Activated T-helper 2 cell treated with anti-CD3 and anti-CD28 coated beads, Interferon-gamma antibody, Interleukin-2, Interleukin-4, amounts not matched to agents 10 μg/mL and 5 μg/mL and 100 μg/mL, durations not matched to agents 14 hours and 24 hours and 36 hours (primary cell): ENCODE measurements around the gene ENTPD6. TPM values are rescaled to one million over a fixed set of nuclear protein-coding genes. Genes with fewer than 3 reads are reported as not detected.
"Not testable (repeated sequence)": the region's sequence is repeated elsewhere in the genome, so short reads cannot be mapped to it uniquely, and the experiment has no call there.

Experiments used
- DNase-seq: peaks from one replicate; pipeline ENCODE4 v3.0.0; 2021; ENCODE audit warnings: low spot score
- H3K27ac Mint-ChIP-seq: one replicate; pipeline ENCODE4 v1.8.0; 2021; ENCODE audit warnings: mixed read lengths
- H3K27me3 Mint-ChIP-seq: one replicate; pipeline ENCODE4 v1.8.0; 2021; ENCODE audit warnings: low read depth, mixed read lengths
- H3K36me3 Mint-ChIP-seq: one replicate; pipeline ENCODE4 v1.8.0; 2021; ENCODE audit warnings: low read depth, mixed read lengths
- H3K4me1 Mint-ChIP-seq: one replicate; pipeline ENCODE4 v1.8.0; 2021; ENCODE audit warnings: low read depth, mixed read lengths
- H3K4me3 Mint-ChIP-seq: one replicate; pipeline ENCODE4 v1.8.0; 2021; ENCODE audit warnings: low read depth, mild to moderate bottlenecking, moderate library complexity, mixed read lengths
- H3K9me3 Mint-ChIP-seq: one replicate; pipeline ENCODE4 v1.8.0; 2021; ENCODE audit warnings: mixed read lengths
- intact Hi-C: fragments of 100-400 bp; cut with micrococcal nuclease; formaldehyde crosslinking; loops from one replicate; pipeline ENCODE4 v1.15.1; 2023
- total RNA-seq: library from RNA; stranded (reverse); gene quantifications from 2 replicates; pipeline ENCODE4 v1.2.3, GENCODE V29; 2022

The ENTPD6 gene
- total RNA-seq, 1 donor from 2014 or later, result 48.8 TPM

DNA sequence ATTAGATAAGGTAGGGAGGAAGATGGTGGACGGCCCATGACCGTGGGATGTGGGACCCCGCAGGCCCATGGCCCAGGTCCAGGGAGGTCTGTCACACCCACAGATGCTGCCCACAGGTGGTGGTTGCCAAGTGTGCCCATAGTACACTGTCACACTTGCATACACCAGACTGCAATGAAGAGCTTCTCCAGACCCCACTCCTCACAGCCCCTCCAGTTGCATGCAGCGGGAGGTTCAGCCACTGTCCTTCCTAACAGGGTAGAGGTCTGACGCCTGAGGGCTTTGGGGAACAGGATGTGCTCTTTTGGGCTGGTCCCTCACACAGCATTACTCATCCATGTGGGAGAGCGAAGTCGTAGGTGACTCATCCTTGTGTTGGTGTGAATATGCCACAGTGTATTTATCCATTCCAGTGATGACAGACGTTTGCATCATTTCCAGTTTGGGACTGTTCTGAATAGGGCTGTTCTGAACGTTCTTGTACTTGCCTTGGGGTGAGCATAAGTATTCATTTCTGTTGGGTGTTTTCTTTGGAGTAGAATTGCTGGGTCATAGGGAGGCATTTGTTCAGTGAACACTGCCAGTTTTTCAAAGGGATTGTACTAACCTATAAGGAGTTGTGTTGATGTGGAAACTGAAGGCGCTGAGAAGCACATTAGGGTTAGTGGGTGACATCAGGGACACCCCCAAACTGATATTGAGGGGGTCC is 42.3 kb downstream of the ENTPD6 start:
- peak; percentile 18 for DNase-seq

GRCh38 chr20:25238319-25239037 is 43.0 kb downstream of the ENTPD6 start:
- Mint-ChIP-seq H3K9me3 (no peaks in the 10 kb centered on the region), H3K4me1 (peaks cover 16% of the 10 kb centered on the region), H3K27me3 (peaks cover 9% of the 10 kb centered on the region), H3K36me3 (no peaks in the 10 kb centered on the region), H3K4me3 (peak overlapping the region; percentile 32), H3K27ac (peak overlapping the region; percentile 87)
- intact Hi-C loops, result loop anchor here (1.0 to 5.0 kb wide), 4 partner anchors 9 to 291 kb away; partner anchors contain the start of genes CST7 and ENTPD6
- no peak for DNase-seq

More for the DNA sequence above, 42.3 kb downstream of the ENTPD6 start:
- Mint-ChIP-seq H3K4me3 (peak overlapping the region; percentile 32), H3K27ac (peak overlapping the region; percentile 87), H3K36me3 (no peaks in the 10 kb centered on the region), H3K9me3 (no peaks in the 10 kb centered on the region), H3K4me1 (peaks cover 17% of the 10 kb centered on the region), H3K27me3 (peaks cover 7% of the 10 kb centered on the region)
- intact Hi-C loops, result loop anchor here (1.0 to 5.0 kb wide), 4 partner anchors 10 to 290 kb away; partner anchors contain the start of genes CST7 and ENTPD6

GRCh38 chr20:25239387-25240370 is 44.2 kb downstream of the ENTPD6 start:
- peaks cover 10% of the 10 kb centered on the region for H3K27me3 Mint-ChIP-seq
- no peak overlapping the region for H3K4me3 Mint-ChIP-seq
- intact Hi-C loops, result loop anchor here (5.0 kb wide), 2 partner anchors 42 to 292 kb away; partner anchors contain the start of genes CST7 and ENTPD6
- H3K9me3 Mint-ChIP-seq, result no peaks in the 10 kb centered on the region
- peaks cover 16% of the 10 kb centered on the region for H3K4me1 Mint-ChIP-seq
- DNase-seq, result no peak
- no peaks in the 10 kb centered on the region for H3K36me3 Mint-ChIP-seq
- no peak overlapping the region for H3K27ac Mint-ChIP-seq

GRCh38 chr20:25240851-25241658 is 45.5 kb downstream of the ENTPD6 start:
- not testable (repeated sequence) for H3K27ac Mint-ChIP-seq

GRCh38 chr20:25241659-25241955 is 46.1 kb downstream of the ENTPD6 start:
- intact Hi-C loops, H3K36me3 Mint-ChIP-seq, H3K4me3 Mint-ChIP-seq, H3K9me3 Mint-ChIP-seq, H3K27ac Mint-ChIP-seq, DNase-seq: not testable (repeated sequence)
- Mint-ChIP-seq H3K27me3 (peaks cover 11% of the 10 kb centered on the region), H3K4me1 (peaks cover 22% of the 10 kb centered on the region)

More at GRCh38 chr20:25240851-25241658, 45.5 kb downstream of the ENTPD6 start:
- H3K4me3 Mint-ChIP-seq, H3K27me3 Mint-ChIP-seq, H3K9me3 Mint-ChIP-seq, DNase-seq, intact Hi-C loops, H3K36me3 Mint-ChIP-seq: not testable (repeated sequence)
- peaks cover 17% of the 10 kb centered on the region for H3K4me1 Mint-ChIP-seq

DNA sequence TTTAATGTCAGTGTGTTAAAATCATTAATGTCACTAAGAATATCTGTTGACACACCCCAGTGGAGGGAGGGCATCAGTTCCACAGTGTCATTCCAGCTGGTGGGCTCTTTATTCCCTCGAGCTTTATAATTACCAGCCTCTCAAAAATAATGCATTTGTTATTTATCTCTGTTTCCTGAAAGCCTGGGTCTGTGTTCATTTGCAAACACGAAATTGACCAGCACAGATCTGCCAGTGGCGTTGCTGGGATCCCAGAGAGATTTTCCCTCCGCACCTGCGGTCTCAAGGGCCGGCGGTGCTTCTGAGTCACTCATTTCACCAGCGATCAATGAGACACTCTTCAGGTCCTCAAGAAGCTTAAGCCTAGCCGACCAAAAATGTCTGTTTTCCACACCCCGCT is 46.7 kb downstream of the ENTPD6 start:
- peaks cover 26% of the 10 kb centered on the region for H3K4me1 Mint-ChIP-seq
- intact Hi-C loops, result no loop called here
- no peak overlapping the region for H3K27ac Mint-ChIP-seq
- peaks cover 11% of the 10 kb centered on the region for H3K27me3 Mint-ChIP-seq
- no peak for DNase-seq
- no peaks in the 10 kb centered on the region for H3K9me3 Mint-ChIP-seq
- H3K4me3 Mint-ChIP-seq, result no peak overlapping the region
- H3K36me3 Mint-ChIP-seq, result no peaks in the 10 kb centered on the region

DNA sequence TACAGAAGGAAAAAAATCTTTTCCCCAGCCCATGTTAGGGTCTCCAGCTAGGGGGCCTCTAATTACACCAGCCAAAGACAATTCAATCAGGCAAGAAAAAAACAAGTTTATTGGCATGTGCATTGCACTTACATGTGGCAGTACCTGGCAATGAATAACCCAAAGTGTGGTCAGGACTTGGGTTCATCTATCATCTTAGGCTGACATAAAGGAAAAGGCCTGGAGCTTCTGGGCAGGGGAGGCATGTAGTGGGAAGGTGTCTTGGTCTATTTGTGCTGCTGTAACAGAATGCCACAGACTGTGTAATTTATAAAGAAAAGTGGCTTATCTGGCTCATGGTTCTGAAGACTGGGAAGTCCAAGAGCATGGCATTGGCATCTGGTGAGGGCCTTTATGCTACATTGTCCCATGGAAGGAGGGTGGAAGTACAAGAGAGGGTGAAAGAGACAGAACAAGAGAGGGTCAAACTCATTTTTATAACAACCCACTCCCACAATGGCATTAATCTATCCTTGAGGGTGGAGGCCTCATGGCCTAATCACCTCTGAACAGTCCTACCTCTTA is 48.0 kb downstream of the ENTPD6 start:
- H3K27me3 Mint-ChIP-seq, result peaks cover 11% of the 10 kb centered on the region
- H3K27ac Mint-ChIP-seq, result no peak overlapping the region
- intact Hi-C loops, result no loop called here
- H3K4me1 Mint-ChIP-seq, result peaks cover 16% of the 10 kb centered on the region
- H3K9me3 Mint-ChIP-seq, result no peaks in the 10 kb centered on the region
- DNase-seq, result no peak
- H3K4me3 Mint-ChIP-seq, result no peak overlapping the region
- no peaks in the 10 kb centered on the region for H3K36me3 Mint-ChIP-seq

- Mint-ChIP-seq H3K4me3 (no peak overlapping the region), H3K36me3 (peaks cover 6% of the 10 kb centered on the region), H3K4me1 (peaks cover 23% of the 10 kb centered on the region), H3K27me3 (peaks cover 11% of the 10 kb centered on the region), H3K27ac (no peak overlapping the region), H3K9me3 (no peaks in the 10 kb centered on the region)
- no peak for DNase-seq
- intact Hi-C loops, result loop anchor here (5.0 kb wide), 4 partner anchors 67 to 253 kb away; partner anchors contain the start of genes ACSS1, APMAP and GINS1
These were observed 49.5 kb downstream of the ENTPD6 start for GRCh38 chr20:25244976-25245375.

DNA sequence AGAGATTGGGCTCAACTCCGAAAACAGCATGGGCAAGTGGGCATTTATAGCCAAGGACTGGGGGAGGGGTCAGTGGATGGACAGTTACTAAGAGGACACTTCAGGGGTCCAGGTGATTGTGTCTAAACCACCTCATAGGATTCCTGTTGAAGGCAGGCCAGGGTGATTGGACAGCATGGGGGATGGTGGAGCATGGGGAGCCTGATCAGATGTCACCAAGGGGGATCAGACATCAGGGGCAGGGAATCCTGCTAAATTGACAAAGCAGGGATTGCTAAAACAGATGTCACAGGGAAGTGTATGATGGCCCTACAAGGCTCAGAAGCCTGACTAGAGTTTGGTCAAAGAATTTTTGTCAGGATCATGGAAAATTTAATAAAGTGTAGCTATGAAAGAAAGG is 49.9 kb downstream of the ENTPD6 start:
- intact Hi-C loops, result loop anchor here (5.0 kb wide), 4 partner anchors 67 to 253 kb away; partner anchors contain the start of genes ACSS1, APMAP and GINS1
- H3K27me3 Mint-ChIP-seq, result peaks cover 11% of the 10 kb centered on the region
- peaks cover 28% of the 10 kb centered on the region for H3K4me1 Mint-ChIP-seq
- no peak overlapping the region for H3K27ac Mint-ChIP-seq
- H3K9me3 Mint-ChIP-seq, result no peaks in the 10 kb centered on the region
- DNase-seq, result no peak
- H3K36me3 Mint-ChIP-seq, result peaks cover 8% of the 10 kb centered on the region
- H3K4me3 Mint-ChIP-seq, result no peak overlapping the region

DNA sequence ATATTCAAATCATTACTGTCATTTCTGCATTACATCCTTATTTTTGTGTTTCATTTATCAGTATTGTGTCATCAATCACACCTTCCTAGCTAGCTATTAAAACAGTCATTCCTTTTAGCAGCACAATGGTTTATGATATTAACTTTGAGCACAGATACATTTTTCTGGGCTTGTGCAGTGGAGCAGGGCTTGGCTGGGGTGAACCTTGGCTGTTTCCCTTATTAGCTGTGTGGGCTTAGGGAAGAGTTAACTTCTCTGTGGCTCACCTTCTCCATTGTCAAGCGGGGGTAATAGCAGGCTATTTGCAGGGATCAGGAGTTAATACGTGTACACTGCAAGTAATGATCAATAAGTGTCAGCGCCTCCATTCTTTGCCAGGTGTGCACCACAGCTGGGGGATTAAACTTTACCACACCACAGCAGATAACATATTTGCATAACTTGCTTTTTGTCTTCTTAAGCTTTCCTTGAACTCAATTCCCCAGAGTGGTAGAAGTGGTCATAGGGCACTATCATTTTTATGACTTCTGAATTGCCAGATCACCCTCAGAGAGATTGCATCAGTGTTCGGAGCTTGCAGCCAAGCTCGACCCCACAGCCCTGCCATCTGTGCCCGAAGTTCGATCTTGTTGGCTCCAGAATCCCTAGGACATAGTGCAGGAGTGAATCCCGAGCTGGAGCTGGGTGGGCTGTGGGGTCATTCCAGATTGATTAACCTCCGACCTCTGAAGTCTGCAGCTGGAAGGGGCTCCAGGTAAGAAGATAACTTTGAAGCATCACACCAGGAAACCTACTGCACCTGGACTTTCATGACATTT is 50.9 kb downstream of the ENTPD6 start:
- peaks cover 33% of the 10 kb centered on the region for H3K4me1 Mint-ChIP-seq
- intact Hi-C loops, result loop anchor here (5.0 kb wide), 4 partner anchors 66 to 254 kb away; partner anchors contain the start of genes ACSS1, APMAP and GINS1
- peaks cover 11% of the 10 kb centered on the region for H3K27me3 Mint-ChIP-seq
- H3K36me3 Mint-ChIP-seq, result peaks cover 8% of the 10 kb centered on the region
- DNase-seq, result no peak
- H3K27ac Mint-ChIP-seq, result no peak overlapping the region
- peak overlapping the region; percentile 75 for H3K4me3 Mint-ChIP-seq
- H3K9me3 Mint-ChIP-seq, result no peaks in the 10 kb centered on the region
